Astrocyte (in vitro differentiated cells and primary cell): Measurements from ENCODE around the gene PCNX4. TPM values are rescaled to one million over a fixed set of nuclear protein-coding genes. Genes with fewer than 3 reads are reported as not detected.

ENCODE experiments used
- DNase-seq: peaks from one replicate; pipeline ENCODE4 v3.0.0-alpha.2; 2010; ENCODE audit warnings: low read depth
- FAIRE-seq: peaks from 2 replicates; lab custom pipeline; 2011; peaks lifted over from hg19 to GRCh38; lab: Jason Lieb, UNC
- H2AFZ ChIP-seq: 2 replicates; pipeline ENCODE4 v1.6.0; 2012; ENCODE audit warnings: low read depth, low read length, inconsistent platforms
- H3K27ac ChIP-seq: 2 replicates; pipeline ENCODE4 v1.5.1; 2011; ENCODE audit warnings: low read depth, low read length, inconsistent platforms
- H3K27me3 ChIP-seq: 2 replicates; pipeline ENCODE4 v1.6.0; 2011; ENCODE audit warnings: low read length, inconsistent platforms; ENCODE audit not compliant: insufficient read depth
- H3K36me3 ChIP-seq: 2 replicates; pipeline ENCODE4 v1.5.1; 2011; ENCODE audit warnings: low read length, inconsistent platforms; ENCODE audit not compliant: insufficient read depth
- H3K4me1 ChIP-seq: 2 replicates; pipeline ENCODE4 v1.5.1; 2011; ENCODE audit warnings: low read length, inconsistent platforms; ENCODE audit not compliant: insufficient read depth
- H3K4me2 ChIP-seq: 2 replicates; pipeline ENCODE4 v1.6.0; 2012; ENCODE audit warnings: low read length, inconsistent platforms
- H3K4me3 ChIP-seq: 2 replicates; pipeline ENCODE4 v1.5.1; 2011; ENCODE audit warnings: low read depth, mild to moderate bottlenecking, low read length, inconsistent platforms; ENCODE audit not compliant: insufficient read depth
- H3K79me2 ChIP-seq: 2 replicates; pipeline ENCODE4 v1.6.0; 2012; ENCODE audit warnings: mild to moderate bottlenecking, low read length, inconsistent platforms; ENCODE audit not compliant: insufficient read depth
- H3K9ac ChIP-seq: 2 replicates; pipeline ENCODE4 v1.6.0; 2012; ENCODE audit warnings: mild to moderate bottlenecking, low read length, inconsistent platforms
- H3K9me3 ChIP-seq: 2 replicates; pipeline ENCODE4 v1.5.1; 2012; ENCODE audit warnings: low read depth, mild to moderate bottlenecking, low read length, inconsistent platforms; ENCODE audit not compliant: insufficient read depth
- H4K20me1 ChIP-seq: 2 replicates; pipeline ENCODE4 v1.6.0; 2012; ENCODE audit warnings: low read length, inconsistent platforms; ENCODE audit not compliant: insufficient read depth
- H3K27ac Mint-ChIP-seq: one replicate; pipeline ENCODE4 v1.8.0; 2021; ENCODE audit warnings: mild to moderate bottlenecking, mixed read lengths; ENCODE audit not compliant: unreplicated experiment
- H3K27me3 Mint-ChIP-seq: one replicate; pipeline ENCODE4 v1.8.0; 2021; ENCODE audit warnings: low read depth, mixed read lengths; ENCODE audit not compliant: unreplicated experiment
- H3K36me3 Mint-ChIP-seq: one replicate; pipeline ENCODE4 v1.8.0; 2021; ENCODE audit warnings: low read depth, mixed read lengths; ENCODE audit not compliant: unreplicated experiment
- H3K4me1 Mint-ChIP-seq: one replicate; pipeline ENCODE4 v1.8.0; 2021; ENCODE audit warnings: low read depth, mixed read lengths; ENCODE audit not compliant: unreplicated experiment
- H3K4me3 Mint-ChIP-seq: one replicate; pipeline ENCODE4 v1.8.0; 2021; ENCODE audit warnings: mild to moderate bottlenecking, moderate library complexity, mixed read lengths; ENCODE audit not compliant: unreplicated experiment
- H3K9me3 Mint-ChIP-seq: one replicate; pipeline ENCODE4 v1.8.0; 2021; ENCODE audit warnings: mild to moderate bottlenecking, mixed read lengths; ENCODE audit not compliant: unreplicated experiment
- EZH2 ChIP-seq: IDR thresholded peaks from 2 replicates; pipeline ENCODE4 v1.6.1; 2012; ENCODE audit warnings: mild to moderate bottlenecking, low read length, inconsistent platforms; ENCODE audit not compliant: insufficient read depth
- total RNA-seq: library from RNA; stranded (reverse); gene quantifications from 2 replicates; pipeline ENCODE4 v1.2.1, GENCODE V29; 2021
- TF ChIP-seq, protein P1 (sequence below): IDR thresholded peaks from 2 replicates; pipeline ENCODE4 v1.5.1; 2011; ENCODE audit warnings: low read depth, mild to moderate bottlenecking, inconsistent platforms, low read length, moderate library complexity; ENCODE audit not compliant: insufficient read depth

PCNX4 gene
- total RNA-seq, 1 donor from 2014 or later, result 71.3 TPM

DNA sequence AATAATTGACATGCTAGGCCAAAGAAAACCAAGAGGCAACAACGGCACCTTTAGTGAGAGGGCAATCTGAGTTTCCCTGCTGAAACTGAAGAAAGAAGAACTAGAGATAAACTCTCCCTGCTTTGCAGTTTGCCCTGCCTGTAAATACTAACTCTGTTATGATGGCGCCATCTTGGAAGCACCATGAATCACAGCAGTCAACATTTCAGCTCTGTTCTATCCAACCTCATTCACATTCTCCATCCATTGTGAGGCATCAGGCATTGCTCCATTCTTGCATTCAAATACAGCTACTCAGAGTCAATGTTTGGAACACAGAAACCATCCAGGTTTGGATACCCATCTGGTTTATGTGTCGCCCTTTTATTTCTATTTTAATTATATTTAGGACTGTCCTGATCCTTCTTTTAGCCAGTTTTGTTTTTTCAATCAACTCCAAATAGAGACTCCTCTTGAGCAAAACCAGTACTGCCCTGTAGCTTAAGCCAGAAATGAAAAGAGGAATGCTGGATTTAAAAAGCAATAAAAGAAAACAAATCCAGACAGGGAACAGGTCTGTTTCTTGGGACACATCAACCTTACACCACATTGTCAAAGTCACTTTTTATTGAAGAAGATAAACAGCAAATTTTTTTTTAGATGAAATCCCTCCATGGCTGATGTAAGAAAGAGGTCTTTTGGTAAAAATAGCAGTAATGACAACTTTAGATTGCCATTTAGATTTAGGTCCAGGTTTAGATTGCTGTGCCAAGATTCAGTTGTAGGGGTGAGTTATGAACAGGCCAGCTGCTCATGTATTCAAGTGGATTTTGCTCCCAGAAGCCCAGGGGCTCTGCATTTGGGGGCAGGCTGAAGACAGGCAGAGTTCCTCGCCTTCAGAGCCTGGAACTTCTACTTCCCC is 124.0 kb downstream of the PCNX4 start:
- Histone ChIP-seq H3K27ac (no peak overlapping the region), H3K36me3 (no peaks in the 10 kb centered on the region), H3K9ac (no peak overlapping the region), H3K79me2 (no peaks in the 10 kb centered on the region), H4K20me1 (no peaks in the 10 kb centered on the region), H3K4me1 (peaks cover 3% of the 10 kb centered on the region), H3K4me2 (no peak overlapping the region), H3K4me3 (no peak overlapping the region), H3K27me3 (peaks cover 4% of the 10 kb centered on the region), H3K9me3 (no peaks in the 10 kb centered on the region), H2AFZ (no peak overlapping the region)
- Mint-ChIP-seq H3K27me3 (peaks cover 2% of the 10 kb centered on the region), H3K4me3 (no peak overlapping the region), H3K27ac (no peak overlapping the region), H3K9me3 (no peaks in the 10 kb centered on the region), H3K4me1 (peaks cover 1% of the 10 kb centered on the region), H3K36me3 (no peaks in the 10 kb centered on the region)
- no peak for TF ChIP-seq EZH2
- TF ChIP-seq, protein P1, sequence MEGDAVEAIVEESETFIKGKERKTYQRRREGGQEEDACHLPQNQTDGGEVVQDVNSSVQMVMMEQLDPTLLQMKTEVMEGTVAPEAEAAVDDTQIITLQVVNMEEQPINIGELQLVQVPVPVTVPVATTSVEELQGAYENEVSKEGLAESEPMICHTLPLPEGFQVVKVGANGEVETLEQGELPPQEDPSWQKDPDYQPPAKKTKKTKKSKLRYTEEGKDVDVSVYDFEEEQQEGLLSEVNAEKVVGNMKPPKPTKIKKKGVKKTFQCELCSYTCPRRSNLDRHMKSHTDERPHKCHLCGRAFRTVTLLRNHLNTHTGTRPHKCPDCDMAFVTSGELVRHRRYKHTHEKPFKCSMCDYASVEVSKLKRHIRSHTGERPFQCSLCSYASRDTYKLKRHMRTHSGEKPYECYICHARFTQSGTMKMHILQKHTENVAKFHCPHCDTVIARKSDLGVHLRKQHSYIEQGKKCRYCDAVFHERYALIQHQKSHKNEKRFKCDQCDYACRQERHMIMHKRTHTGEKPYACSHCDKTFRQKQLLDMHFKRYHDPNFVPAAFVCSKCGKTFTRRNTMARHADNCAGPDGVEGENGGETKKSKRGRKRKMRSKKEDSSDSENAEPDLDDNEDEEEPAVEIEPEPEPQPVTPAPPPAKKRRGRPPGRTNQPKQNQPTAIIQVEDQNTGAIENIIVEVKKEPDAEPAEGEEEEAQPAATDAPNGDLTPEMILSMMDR, result no peak
- FAIRE-seq (no peak), DNase-seq (no peak)

- Histone ChIP-seq H3K9me3 (no peaks in the 10 kb centered on the region), H3K4me1 (peaks cover 3% of the 10 kb centered on the region), H2AFZ (no peak overlapping the region), H3K4me2 (no peak overlapping the region), H3K79me2 (no peaks in the 10 kb centered on the region), H3K9ac (no peak overlapping the region), H4K20me1 (no peaks in the 10 kb centered on the region), H3K27me3 (peaks cover 4% of the 10 kb centered on the region), H3K4me3 (no peak overlapping the region), H3K27ac (no peak overlapping the region), H3K36me3 (no peaks in the 10 kb centered on the region)
- no peaks in the 10 kb centered on the region for H3K9me3 Mint-ChIP-seq
- no peak for TF ChIP-seq EZH2
- H3K27ac Mint-ChIP-seq, result no peak overlapping the region
- H3K27me3 Mint-ChIP-seq, result peaks cover 2% of the 10 kb centered on the region
- no peaks in the 10 kb centered on the region for H3K36me3 Mint-ChIP-seq
- no peak overlapping the region for H3K4me3 Mint-ChIP-seq
- FAIRE-seq (no peak), DNase-seq (no peak)
- H3K4me1 Mint-ChIP-seq, result peaks cover 8% of the 10 kb centered on the region
Measured at GRCh38 chr14:60217713-60218112, 126.0 kb downstream of the PCNX4 start.

Other genes with a start within 250 kb of the PCNX4 start
- gene RTN1, start 221.1 kb upstream of the PCNX4 start, total RNA-seq, result 0.60 and 1.2 TPM in 2 replicates
- 0.05 TPM in 1 of 2 replicates, not detected in the other for gene LRRC9, start 171.8 kb upstream of the PCNX4 start, total RNA-seq
- gene DHRS7, start 73.5 kb downstream of the PCNX4 start, total RNA-seq, result 57.3 and 62.5 TPM in 2 replicates
- gene PPM1A, start 157.3 kb downstream of the PCNX4 start, total RNA-seq, result 46.0 and 50.3 TPM in 2 replicates